NCI-H1694 (cell line): ENCODE measurements around the gene THAP7.
A peak's percentile ranks its signal among the peaks of the same experiment; 100 is the strongest.
"Not testable (repeated sequence)": the region's sequence is repeated elsewhere in the genome, so short reads cannot be mapped to it uniquely, and the experiment has no call there.

Experiments used
- DNase-seq: peaks from one replicate; lab custom pipeline; 2025; lab: John Stamatoyannopoulos, UW

Gene THAP7

GRCh38 chr22:21012446-21013407 is 10.8 kb upstream of the THAP7 start:
- DNase-seq: peak; percentile 54

- no peak for DNase-seq
Measured at GRCh38 chr22:21010426-21011113, 8.7 kb upstream of the THAP7 start.

GRCh38 chr22:21009638-21010425 is 7.9 kb upstream of the THAP7 start:
- DNase-seq: no peak

GRCh38 chr22:21009208-21009607 is 7.3 kb upstream of the THAP7 start:
- not testable (repeated sequence) for DNase-seq

- no peak for DNase-seq
Measured at GRCh38 chr22:21003782-21004181, 1.9 kb upstream of the THAP7 start.

- no peak for DNase-seq
Measured at GRCh38 chr22:21000987-21001600, 824 bp downstream of the THAP7 start.

GRCh38 chr22:21000207-21000986 is 1.5 kb downstream of the THAP7 start:
- DNase-seq: no peak

- no peak for DNase-seq
Measured at GRCh38 chr22:20999350-21000206, 2.3 kb downstream of the THAP7 start.

- no peak for DNase-seq
Measured at GRCh38 chr22:20998411-20999336, 3.2 kb downstream of the THAP7 start.

- no peak for DNase-seq
Measured at GRCh38 chr22:20997536-20998257, 4.2 kb downstream of the THAP7 start.

- no peak for DNase-seq
Measured at GRCh38 chr22:20996598-20997535, 5.1 kb downstream of the THAP7 start.

GRCh38 chr22:20996031-20996410 is 5.9 kb downstream of the THAP7 start:
- DNase-seq: no peak

GRCh38 chr22:20995329-20996030 is 6.4 kb downstream of the THAP7 start:
- DNase-seq: no peak

- DNase-seq: no peak
Measured at GRCh38 chr22:20994902-20995241, 7.0 kb downstream of the THAP7 start.

- no peak for DNase-seq
Measured at GRCh38 chr22:20994128-20994901, 7.6 kb downstream of the THAP7 start.
